Choroid plexus epithelial cell (primary cell): ENCODE results near the gene FOXC2.

Source experiments
- DNase-seq: peaks from one replicate; pipeline ENCODE4 v3.0.0-alpha.2; 2010; ENCODE audit warnings: low read depth
- H3K4me3 ChIP-seq: 2 replicates; pipeline ENCODE4 v1.5.1; 2011; ENCODE audit warnings: low read depth, mild to moderate bottlenecking, control low read depth, low read length, moderate library complexity
- CTCF ChIP-seq: conservative IDR thresholded peaks from 2 replicates; pipeline ENCODE4 v1.5.1; 2011; ENCODE audit warnings: low read depth, mild to moderate bottlenecking, control low read depth, inconsistent platforms, low read length, moderate library complexity

FOXC2 gene

GRCh38 chr16:86554917-86555703 is 11.5 kb upstream of the FOXC2 start, which contains the start of gene MTHFSD:
MTHFSD (minus strand) TSS chr16:86555235; CDS start chr16:86555184, 51 bp downstream.
- peak within 1 kb of the TSS; percentile 92 for H3K4me3 ChIP-seq
- DNase-seq, result peak; percentile 94
- no peak for TF ChIP-seq CTCF

GRCh38 chr16:86555704-86556075 is 10.9 kb upstream of the FOXC2 start:
- DNase-seq, result no peak
- TF ChIP-seq CTCF, result no peak
- peak overlapping the region; percentile 92 for H3K4me3 ChIP-seq

GRCh38 chr16:86556576-86556975 is 10.1 kb upstream of the FOXC2 start:
- no peak overlapping the region for H3K4me3 ChIP-seq
- no peak for TF ChIP-seq CTCF
- DNase-seq, result no peak

GRCh38 chr16:86557587-86557986 is 9.0 kb upstream of the FOXC2 start:
- DNase-seq, result peak; percentile 55
- H3K4me3 ChIP-seq, result no peak overlapping the region
- no peak for TF ChIP-seq CTCF

GRCh38 chr16:86558355-86559193 is 8.1 kb upstream of the FOXC2 start:
- no peak for TF ChIP-seq CTCF
- peak; percentile 12 for DNase-seq
- H3K4me3 ChIP-seq, result no peak overlapping the region

GRCh38 chr16:86559802-86560305 is 6.8 kb upstream of the FOXC2 start:
- no peak for TF ChIP-seq CTCF
- H3K4me3 ChIP-seq, result no peak overlapping the region
- DNase-seq, result no peak
